Activated CD8-positive, alpha-beta memory T cell treated with anti-CD3 and anti-CD28 coated beads, Interleukin-2, amount 50 U/mL, for 4 hours (primary cell): ENCODE measurements around the gene KRT7.

Experiments used
- DNase-seq: peaks from one replicate; pipeline ENCODE4 v3.0.0-alpha.2; 2020

KRT7 gene

GRCh38 chr12:52200086-52200780, 32.8 kb upstream of the KRT7 start:
- DNase-seq, result no peak

GRCh38 chr12:52200781-52201450, 32.1 kb upstream of the KRT7 start:
- no peak for DNase-seq

DNA sequence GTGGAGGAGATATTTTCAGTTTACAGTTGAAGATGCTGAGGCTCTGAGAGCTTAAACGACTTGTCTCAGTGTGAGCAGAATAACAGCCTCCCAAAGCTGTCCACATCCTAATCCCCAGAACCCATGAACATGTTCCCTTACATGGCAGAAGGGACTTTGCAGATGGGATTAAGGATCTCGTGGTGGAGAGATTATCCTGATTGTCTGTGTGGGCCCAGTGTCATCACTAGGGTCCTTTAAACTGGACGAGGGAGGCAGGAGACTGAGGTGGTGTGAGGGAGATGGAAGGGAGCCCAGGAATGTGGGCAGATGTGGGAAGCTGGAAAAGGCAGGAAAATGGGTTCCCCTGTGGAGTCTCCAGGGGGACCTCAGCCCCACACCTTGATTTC, 31.6 kb upstream of the KRT7 start:
- no peak for DNase-seq

- no peak for DNase-seq
These were observed 30.5 kb upstream of the KRT7 start for GRCh38 chr12:52202361-52203078.

- no peak for DNase-seq
These were observed 29.7 kb upstream of the KRT7 start for GRCh38 chr12:52203079-52203921.

DNA sequence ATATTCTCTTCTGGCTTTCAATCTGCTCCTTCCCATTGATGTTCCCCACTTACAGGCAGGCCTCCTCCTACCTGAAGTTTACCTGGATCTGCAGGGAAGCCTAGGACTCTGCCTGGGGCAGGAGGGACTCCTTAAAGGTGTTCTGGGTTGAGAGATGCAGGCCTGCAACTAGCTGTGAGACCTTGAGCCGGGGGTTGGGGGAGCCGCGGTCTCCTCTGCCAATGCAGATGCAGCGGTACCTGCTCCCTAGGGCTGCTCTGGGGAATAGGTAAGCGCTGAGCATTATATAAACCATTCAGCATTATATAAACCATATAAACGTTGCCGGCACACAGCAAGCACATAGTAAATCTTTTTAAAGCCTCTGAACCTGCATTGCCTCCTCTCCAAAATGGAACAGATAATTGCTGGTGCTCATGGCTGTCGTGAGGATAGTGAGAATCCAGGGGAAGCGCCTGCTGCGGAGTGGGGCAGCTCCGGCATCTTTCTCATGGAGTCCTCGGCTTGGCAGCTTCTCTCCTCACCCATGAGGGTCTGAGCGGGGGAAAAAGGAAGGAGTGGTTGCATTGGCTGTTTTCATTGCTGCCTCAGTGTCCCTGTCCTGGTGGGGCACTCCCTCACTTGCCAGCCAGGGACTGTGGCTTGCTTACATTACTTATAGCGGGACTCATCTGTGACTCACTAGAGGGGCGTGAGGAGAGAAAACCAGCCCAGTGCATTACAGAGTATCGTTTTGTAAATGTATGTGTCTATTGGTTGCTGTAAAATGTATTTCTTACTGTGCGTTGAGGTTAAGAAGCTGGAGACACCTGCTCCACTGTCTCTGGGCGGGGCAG, 28.7 kb upstream of the KRT7 start:
- DNase-seq, result no peak

GRCh38 chr12:52204931-52205505, 28.0 kb upstream of the KRT7 start:
- no peak for DNase-seq

GRCh38 chr12:52205612-52206303, 27.3 kb upstream of the KRT7 start:
- DNase-seq, result no peak

DNA sequence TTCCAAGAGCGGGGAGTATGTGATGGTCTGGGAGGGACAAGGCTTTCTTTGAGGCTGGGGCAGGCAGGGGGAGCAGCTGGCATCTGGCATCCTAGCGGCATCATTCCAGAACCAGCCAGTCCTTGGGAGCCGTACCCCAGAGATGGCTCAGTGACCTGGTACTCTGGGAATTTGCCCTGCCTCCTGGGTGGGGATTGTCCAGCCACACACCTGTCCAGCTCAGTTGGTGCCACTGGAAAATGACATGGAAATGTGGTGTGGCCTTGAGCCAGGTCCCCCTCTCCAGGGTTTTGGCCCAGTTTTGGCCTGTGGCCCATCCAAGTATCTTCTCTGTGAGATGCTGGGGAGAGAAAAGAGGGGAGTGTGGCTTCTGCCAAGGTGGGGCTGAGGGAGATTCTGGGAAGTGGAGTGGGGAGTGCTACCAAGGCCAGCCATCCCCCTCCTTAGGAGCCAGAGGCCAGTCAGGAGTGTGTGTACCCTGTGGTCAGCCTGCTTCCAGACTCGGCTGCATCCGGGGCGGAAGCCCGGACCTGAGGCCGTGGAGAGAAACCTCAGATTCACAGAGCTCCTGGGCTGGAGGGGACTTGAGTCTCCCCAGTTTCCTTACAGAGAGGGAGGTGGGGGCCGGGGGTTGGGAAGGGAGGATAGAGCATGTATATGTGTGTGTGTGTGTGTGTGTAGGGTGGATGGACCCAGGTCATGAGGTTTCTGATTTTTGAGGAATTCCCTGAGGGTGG, 26.6 kb upstream of the KRT7 start:
- no peak for DNase-seq

DNA sequence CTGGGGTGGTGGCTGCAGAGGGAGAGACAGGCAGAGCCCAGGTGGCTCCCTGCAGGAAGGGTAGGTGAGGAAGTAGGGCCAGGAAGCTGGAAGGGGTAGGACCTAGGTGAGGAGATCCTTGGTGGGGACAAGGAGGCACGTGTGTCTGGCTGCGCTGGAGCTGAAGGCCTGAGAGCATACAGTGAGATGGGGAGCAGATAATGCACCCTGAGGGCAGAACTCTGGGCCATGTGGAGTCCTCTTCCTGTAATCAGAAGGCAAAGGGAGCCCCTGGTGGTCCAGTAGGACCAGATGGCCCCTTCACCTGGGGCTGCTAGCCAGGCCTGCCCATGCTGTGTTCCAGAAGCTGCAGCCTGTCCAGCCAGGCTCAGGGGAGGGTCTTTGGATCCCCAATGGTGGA, 25.9 kb upstream of the KRT7 start:
- no peak for DNase-seq

GRCh38 chr12:52207895-52208294, 25.1 kb upstream of the KRT7 start:
- no peak for DNase-seq

- DNase-seq, result no peak
These were observed 24.4 kb upstream of the KRT7 start for GRCh38 chr12:52208424-52209165.

- DNase-seq, result no peak
These were observed 23.7 kb upstream of the KRT7 start for GRCh38 chr12:52209321-52209720.

DNA sequence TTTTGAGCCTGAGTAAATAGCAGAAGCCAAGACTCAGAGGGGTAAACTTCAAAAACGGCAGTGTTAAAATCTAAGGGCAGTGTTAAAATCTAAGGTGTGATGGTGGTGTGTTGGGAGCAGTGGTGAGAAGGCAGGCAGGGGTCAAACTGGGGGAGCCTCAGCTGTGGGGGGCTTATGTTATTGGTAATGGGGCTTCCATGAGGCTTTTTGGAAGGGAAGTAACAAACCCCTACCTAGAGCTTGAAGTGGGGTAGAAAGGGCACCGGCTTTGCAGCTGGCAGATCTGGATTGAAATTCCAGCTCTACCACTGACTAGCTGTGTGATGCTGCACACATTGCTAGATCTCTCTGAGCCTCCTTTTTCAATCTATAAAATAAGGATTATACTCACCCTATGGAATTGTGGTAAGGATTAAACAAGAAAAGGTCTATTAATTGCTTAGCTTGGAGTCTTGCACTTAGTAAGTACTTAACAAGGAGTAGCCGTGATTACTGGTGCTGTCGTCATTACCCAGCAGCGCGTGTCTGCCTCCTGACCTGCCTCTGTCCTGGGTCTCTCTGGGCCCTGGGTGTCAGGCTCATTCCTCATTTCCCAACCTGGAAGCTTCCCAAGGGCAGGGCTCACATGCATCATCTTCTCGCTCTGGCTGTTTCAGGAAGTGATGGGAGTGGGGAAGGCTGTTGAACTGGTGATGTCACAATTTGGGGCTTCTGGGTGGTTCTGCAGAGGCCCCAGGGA, 22.7 kb upstream of the KRT7 start:
- no peak for DNase-seq

DNA sequence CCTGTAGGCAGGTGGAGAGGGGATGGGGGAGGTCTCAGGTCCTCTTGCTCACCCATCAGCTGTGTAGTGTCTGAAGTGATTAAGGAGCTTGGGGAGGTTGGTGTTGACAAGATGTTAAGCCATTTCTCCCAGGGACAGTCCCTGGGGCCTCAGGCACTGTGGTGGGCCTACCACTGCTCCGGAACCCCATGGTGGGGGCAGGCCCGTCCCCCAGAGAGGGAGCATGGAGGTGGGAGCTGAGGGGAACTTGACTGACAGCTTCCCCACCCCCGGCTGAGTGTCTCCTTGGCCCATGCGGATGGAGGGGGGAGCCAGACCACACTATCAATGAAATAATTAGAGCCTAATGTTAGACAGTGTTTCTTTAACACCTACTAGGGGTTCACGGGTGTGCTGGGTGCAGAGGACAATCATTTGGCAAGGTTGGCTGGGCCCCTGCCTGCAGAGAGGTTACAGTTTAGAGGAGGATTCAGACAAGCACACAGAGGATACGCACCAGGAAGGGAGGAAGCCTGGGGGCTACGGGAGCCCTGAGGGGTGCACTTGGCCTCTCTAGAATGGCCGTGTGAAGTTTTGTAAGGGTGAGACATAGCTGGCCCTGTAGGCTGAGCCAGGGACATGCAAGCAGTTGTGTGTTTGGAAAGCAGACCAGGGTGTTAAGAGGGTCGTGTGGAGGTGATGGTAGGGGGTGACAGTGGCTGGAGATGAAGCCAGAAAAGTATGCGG, 22.0 kb upstream of the KRT7 start:
- DNase-seq, result no peak

DNA sequence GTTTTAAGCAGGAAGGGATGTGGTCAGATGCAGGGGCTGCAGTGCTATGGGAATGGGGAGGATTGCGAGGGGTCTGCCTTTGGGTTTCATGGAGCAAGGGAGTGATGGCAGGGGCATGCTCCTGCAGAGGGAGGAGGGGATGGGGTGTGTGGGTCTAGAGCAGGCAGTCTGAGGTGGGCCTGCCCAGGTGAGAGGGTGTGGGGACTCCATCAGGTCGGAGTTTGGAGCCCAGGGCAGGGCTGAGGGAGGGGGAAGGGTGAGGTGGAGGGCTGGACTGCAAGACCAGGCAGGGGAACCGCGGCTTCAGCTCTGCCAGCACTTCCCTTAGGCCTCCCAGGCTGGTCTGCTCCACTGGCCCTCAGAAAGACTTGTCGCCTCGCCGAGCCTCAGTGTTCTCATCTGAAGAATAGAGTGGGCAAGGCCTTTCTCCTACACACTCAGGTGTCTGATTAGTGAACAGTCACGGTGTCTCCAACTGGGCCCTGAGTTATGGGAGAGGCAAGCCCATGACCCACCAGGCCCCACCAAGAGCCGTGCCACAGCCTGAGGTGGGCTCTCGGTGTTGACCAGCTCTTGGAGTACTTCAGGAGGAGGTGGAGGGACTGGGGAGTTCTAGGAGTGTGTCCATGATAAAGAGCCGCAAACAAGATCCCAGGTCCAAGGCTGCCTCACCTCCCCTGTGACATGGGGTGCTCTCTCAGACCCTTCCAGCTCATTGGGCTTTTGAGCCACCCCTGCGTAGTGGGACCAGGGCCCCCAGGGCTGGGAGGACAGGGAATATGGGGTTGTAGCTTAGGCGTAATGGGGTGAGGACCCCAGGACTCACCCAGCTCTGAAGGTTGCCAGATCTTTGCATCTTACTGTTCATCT, 21.1 kb upstream of the KRT7 start:
- DNase-seq, result no peak
